ENCODE data around the gene PLEKHA3.

DNA sequence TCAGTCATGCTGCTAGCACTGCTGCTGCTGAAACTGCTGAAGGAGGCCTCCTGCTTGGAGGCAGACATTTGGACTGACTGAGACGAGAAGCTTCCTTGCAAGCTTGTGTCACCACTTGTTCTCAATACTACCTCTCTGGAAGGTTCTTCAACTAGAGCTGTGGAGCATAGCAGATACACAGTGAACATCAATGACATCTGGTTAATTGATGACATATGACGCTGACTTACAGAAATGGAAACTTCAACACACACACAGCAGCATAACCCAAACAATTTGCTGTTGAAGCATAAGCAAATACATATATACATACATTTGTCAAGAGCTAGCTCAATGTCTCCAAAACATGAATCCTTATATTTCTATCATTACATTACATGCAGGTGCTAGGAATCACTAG is 47.3 kb downstream of the PLEKHA3 start:
- TF ChIP-seq FOXA1 (IDR thresholded peaks at IDR 0.05) (no peak), NFRKB (IDR thresholded peaks at IDR 0.05) (no peak), FOXK2 (IDR thresholded peaks at IDR 0.05) (no peak), SP1 (IDR thresholded peaks at IDR 0.05) (no peak), ELF4 (IDR thresholded peaks at IDR 0.05) (no peak), CTBP1 (IDR thresholded peaks at IDR 0.05; ENCODE audit: borderline replicate concordance) (no peak), BHLHE40 (IDR thresholded peaks at IDR 0.05; ENCODE audit: borderline replicate concordance) (no peak), FOXM1 (IDR thresholded peaks at IDR 0.05; ENCODE audit: borderline replicate concordance) (no peak), ARNT (IDR thresholded peaks at IDR 0.05) (no peak), LEF1 (IDR thresholded peaks at IDR 0.05; ENCODE audit: borderline replicate concordance) (no peak)

Data from HEK293T (cell line).